PC-3 (cell line): Measurements from ENCODE around the gene ZC3H4.

Experiments used
- EZH2 ChIP-seq: fragments of 300-600 bp; sonication (generic); IDR thresholded peaks from one replicate; pipeline ENCODE4 v1.6.1; 2017; ENCODE audit warnings: antibody characterized with exemption, mild to moderate bottlenecking, low read length; ENCODE audit not compliant: unreplicated experiment
- TF ChIP-seq, protein P1 (sequence below): fragments of 300-600 bp; sonication (generic); conservative IDR thresholded peaks from 2 replicates; pipeline ENCODE4 v1.5.1; 2017; ENCODE audit warnings: antibody characterized with exemption, low read depth, mild to moderate bottlenecking, low read length

GRCh38 chr19:47146920-47147319 lies 33.3 kb upstream of the ZC3H4 start:
- TF ChIP-seq, protein P1, sequence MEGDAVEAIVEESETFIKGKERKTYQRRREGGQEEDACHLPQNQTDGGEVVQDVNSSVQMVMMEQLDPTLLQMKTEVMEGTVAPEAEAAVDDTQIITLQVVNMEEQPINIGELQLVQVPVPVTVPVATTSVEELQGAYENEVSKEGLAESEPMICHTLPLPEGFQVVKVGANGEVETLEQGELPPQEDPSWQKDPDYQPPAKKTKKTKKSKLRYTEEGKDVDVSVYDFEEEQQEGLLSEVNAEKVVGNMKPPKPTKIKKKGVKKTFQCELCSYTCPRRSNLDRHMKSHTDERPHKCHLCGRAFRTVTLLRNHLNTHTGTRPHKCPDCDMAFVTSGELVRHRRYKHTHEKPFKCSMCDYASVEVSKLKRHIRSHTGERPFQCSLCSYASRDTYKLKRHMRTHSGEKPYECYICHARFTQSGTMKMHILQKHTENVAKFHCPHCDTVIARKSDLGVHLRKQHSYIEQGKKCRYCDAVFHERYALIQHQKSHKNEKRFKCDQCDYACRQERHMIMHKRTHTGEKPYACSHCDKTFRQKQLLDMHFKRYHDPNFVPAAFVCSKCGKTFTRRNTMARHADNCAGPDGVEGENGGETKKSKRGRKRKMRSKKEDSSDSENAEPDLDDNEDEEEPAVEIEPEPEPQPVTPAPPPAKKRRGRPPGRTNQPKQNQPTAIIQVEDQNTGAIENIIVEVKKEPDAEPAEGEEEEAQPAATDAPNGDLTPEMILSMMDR = no peak
- TF ChIP-seq EZH2 = no peak
